ENCODE measurements around the gene GBP5. TPM values are rescaled to one million over a fixed set of nuclear protein-coding genes. Genes with fewer than 3 reads are reported as not detected.

GBP5 gene
- total RNA-seq, 2 donors from 2014 or later, result not detected

DNA sequence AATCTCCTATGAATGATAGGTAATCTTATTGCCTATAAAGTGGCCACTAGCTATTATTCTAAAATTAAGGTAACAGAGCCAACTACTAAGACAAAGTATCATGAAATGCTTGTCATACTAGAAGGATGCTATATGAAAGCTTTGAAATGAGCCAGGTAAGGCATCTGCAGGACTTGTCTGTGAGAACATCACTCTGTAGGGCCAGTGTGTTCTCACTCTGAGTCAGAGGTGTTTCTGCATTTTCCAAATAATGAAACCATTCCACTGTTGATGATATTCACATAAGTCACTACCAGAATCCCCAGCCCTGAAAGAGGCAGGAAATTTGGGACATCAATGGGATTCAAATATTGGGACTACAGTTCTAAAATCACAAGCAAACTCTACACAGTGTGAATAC, 25.8 kb upstream of the GBP5 start:
- no peak overlapping the region for H3K4me3 ChIP-seq (ENCODE audit: low read length)
- no peaks in the 10 kb centered on the region for H3K4me1 Mint-ChIP-seq
- H3K36me3 Mint-ChIP-seq (ENCODE audit: low read depth), result peaks cover 3% of the 10 kb centered on the region
- H3K9me3 Mint-ChIP-seq, result peaks cover 22% of the 10 kb centered on the region
- TF ChIP-seq, protein P1, sequence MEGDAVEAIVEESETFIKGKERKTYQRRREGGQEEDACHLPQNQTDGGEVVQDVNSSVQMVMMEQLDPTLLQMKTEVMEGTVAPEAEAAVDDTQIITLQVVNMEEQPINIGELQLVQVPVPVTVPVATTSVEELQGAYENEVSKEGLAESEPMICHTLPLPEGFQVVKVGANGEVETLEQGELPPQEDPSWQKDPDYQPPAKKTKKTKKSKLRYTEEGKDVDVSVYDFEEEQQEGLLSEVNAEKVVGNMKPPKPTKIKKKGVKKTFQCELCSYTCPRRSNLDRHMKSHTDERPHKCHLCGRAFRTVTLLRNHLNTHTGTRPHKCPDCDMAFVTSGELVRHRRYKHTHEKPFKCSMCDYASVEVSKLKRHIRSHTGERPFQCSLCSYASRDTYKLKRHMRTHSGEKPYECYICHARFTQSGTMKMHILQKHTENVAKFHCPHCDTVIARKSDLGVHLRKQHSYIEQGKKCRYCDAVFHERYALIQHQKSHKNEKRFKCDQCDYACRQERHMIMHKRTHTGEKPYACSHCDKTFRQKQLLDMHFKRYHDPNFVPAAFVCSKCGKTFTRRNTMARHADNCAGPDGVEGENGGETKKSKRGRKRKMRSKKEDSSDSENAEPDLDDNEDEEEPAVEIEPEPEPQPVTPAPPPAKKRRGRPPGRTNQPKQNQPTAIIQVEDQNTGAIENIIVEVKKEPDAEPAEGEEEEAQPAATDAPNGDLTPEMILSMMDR (conservative IDR thresholded peaks at IDR 0.05), result no peak
- H3K9me3 ChIP-seq (ENCODE audit: control insufficient read depth, low read length), result peaks cover 14% of the 10 kb centered on the region
- H3K9ac ChIP-seq (ENCODE audit: extremely low read depth, low read length, poor library complexity, severe bottlenecking), result no peak overlapping the region
- H3K27me3 ChIP-seq (ENCODE audit: control insufficient read depth, insufficient read depth, low read length, poor library complexity, severe bottlenecking), result peaks cover 6% of the 10 kb centered on the region
- no peaks in the 10 kb centered on the region for H3K36me3 ChIP-seq (ENCODE audit: control insufficient read depth, insufficient read depth, low read length)
- no peak overlapping the region for H3K27ac Mint-ChIP-seq
- H3K4me3 Mint-ChIP-seq, result no peak overlapping the region
- H3K27me3 Mint-ChIP-seq (ENCODE audit: insufficient read depth), result peaks cover 4% of the 10 kb centered on the region
- no peak overlapping the region for H3K27ac ChIP-seq (ENCODE audit: low read depth, low read length)
- H3K4me1 ChIP-seq (ENCODE audit: control insufficient read depth, insufficient read depth, low read length), result no peaks in the 10 kb centered on the region
- no peak for DNase-seq

DNA sequence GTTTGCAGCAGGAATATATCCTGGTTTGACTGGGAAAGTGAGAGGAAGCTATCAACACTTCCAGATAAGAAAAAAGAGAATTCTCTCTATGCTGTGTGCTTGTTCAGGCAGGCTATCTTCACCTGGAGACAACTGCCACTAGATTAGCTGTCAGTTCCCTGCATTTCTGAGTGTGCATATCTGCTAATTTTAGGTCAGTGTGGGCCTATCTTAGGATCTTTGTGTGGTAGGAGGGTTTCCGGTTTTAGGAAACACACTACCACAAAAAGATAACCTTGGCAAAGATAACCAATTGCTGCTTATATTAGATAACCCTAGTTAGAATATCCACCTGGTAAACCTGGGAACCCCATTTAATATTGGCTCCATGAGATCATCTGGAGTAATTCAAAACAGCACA, 22.5 kb upstream of the GBP5 start:
- Histone ChIP-seq H3K4me3 (ENCODE audit: low read length) (no peak overlapping the region), H3K27ac (ENCODE audit: low read depth, low read length) (no peak overlapping the region), H3K9ac (ENCODE audit: extremely low read depth, low read length, poor library complexity, severe bottlenecking) (no peak overlapping the region), H3K27me3 (ENCODE audit: control insufficient read depth, insufficient read depth, low read length, poor library complexity, severe bottlenecking) (peaks cover 6% of the 10 kb centered on the region), H3K4me1 (ENCODE audit: control insufficient read depth, insufficient read depth, low read length) (peaks cover 7% of the 10 kb centered on the region), H3K9me3 (ENCODE audit: control insufficient read depth, low read length) (peaks cover 20% of the 10 kb centered on the region), H3K36me3 (ENCODE audit: control insufficient read depth, insufficient read depth, low read length) (no peaks in the 10 kb centered on the region)
- no peak for DNase-seq
- no peak overlapping the region for H3K27ac Mint-ChIP-seq
- H3K36me3 Mint-ChIP-seq (ENCODE audit: low read depth), result no peaks in the 10 kb centered on the region
- WGBS, 2 experiments (ENCODE audit: insufficient coverage in 1 of 2, insufficient read length in 1 of 2), result 80% methylated on average over 1 of the region's 1 CpG; no CpG with 5 or more reads in 1 of the 2 experiments
- H3K4me1 Mint-ChIP-seq, result peaks cover 5% of the 10 kb centered on the region
- TF ChIP-seq, protein P1 (conservative IDR thresholded peaks at IDR 0.05), result no peak
- H3K27me3 Mint-ChIP-seq (ENCODE audit: insufficient read depth), result peaks cover 4% of the 10 kb centered on the region
- H3K9me3 Mint-ChIP-seq, result peaks cover 16% of the 10 kb centered on the region
- H3K4me3 Mint-ChIP-seq, result no peak overlapping the region

DNA sequence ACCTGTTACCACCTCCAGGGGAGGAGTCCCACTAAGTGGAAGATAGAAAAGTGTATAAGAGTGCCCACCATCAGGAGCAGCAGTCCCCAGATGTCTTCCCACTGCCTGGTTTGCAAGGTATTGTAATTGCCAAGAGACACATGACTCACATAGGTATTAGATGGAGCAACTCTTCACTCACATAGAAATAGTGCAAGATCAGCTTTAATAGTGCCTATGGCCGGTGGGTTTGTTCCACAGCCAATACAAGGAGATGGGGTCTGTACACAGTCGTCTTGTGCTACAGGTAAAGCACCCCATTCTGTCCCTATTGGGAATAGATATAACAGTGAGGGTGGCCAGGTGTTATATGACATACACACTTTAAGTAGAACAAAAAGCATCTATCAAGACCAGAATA, 18.6 kb upstream of the GBP5 start:
- Mint-ChIP-seq H3K27me3 (ENCODE audit: insufficient read depth) (peaks cover 1% of the 10 kb centered on the region), H3K36me3 (ENCODE audit: low read depth) (no peaks in the 10 kb centered on the region), H3K9me3 (peaks cover 16% of the 10 kb centered on the region), H3K4me1 (peaks cover 5% of the 10 kb centered on the region), H3K27ac (no peak overlapping the region), H3K4me3 (no peak overlapping the region)
- H3K27ac ChIP-seq (ENCODE audit: low read depth, low read length), result no peak overlapping the region
- no peak overlapping the region for H3K9ac ChIP-seq (ENCODE audit: extremely low read depth, low read length, poor library complexity, severe bottlenecking)
- H3K9me3 ChIP-seq (ENCODE audit: control insufficient read depth, low read length), result peaks cover 26% of the 10 kb centered on the region
- no peak overlapping the region for H3K4me3 ChIP-seq (ENCODE audit: low read length)
- TF ChIP-seq, protein P1 (conservative IDR thresholded peaks at IDR 0.05), result no peak
- no peak for DNase-seq
- H3K27me3 ChIP-seq (ENCODE audit: control insufficient read depth, insufficient read depth, low read length, poor library complexity, severe bottlenecking), result peaks cover 2% of the 10 kb centered on the region
- no peaks in the 10 kb centered on the region for H3K36me3 ChIP-seq (ENCODE audit: control insufficient read depth, insufficient read depth, low read length)
- peaks cover 7% of the 10 kb centered on the region for H3K4me1 ChIP-seq (ENCODE audit: control insufficient read depth, insufficient read depth, low read length)
- WGBS, 2 experiments (ENCODE audit: insufficient coverage in 1 of 2, insufficient read length in 1 of 2), result 96 to 100% methylated on average over 1 to 2 of the region's 2 CpGs
